HepG2 (cell line): Measurements from ENCODE around the gene RPL37. TPM values are rescaled to one million over a fixed set of nuclear protein-coding genes. Genes with fewer than 3 reads are reported as not detected.
A peak's percentile ranks its signal among the peaks of the same experiment; 100 is the strongest.

Source experiments
- CEBPB ChIP-seq: IDR thresholded peaks from 2 replicates; pipeline ENCODE4 v1.6.1; 2011; ENCODE audit warnings: low read depth, low read length, improper control_type of control experiment, borderline replicate concordance
- CENPX ChIP-seq: sonication (generic); formaldehyde crosslinking; IDR thresholded peaks from 2 replicates; pipeline ENCODE4 v1.9.0; 2021; ENCODE audit warnings: mild to moderate bottlenecking, missing genetic modification reagents, moderate library complexity
- EZH2 ChIP-seq: conservative IDR thresholded peaks from 2 replicates; pipeline ENCODE4 v1.6.1; 2012; ENCODE audit warnings: mild to moderate bottlenecking, low read depth, low read length, moderate library complexity
- HOXA7 ChIP-seq: sonication (generic); formaldehyde crosslinking; IDR thresholded peaks from 2 replicates; pipeline ENCODE4 v1.8.1; 2022; ENCODE audit warnings: mild to moderate bottlenecking, missing genetic modification reagents, moderate library complexity
- JARID2 ChIP-seq: sonication (generic); formaldehyde crosslinking; IDR thresholded peaks from 2 replicates; pipeline ENCODE4 v1.8.1; 2023; ENCODE audit warnings: missing genetic modification reagents, inconsistent platforms; ENCODE audit not compliant: insufficient replicate concordance
- MIER3 ChIP-seq: IDR thresholded peaks from 2 replicates; pipeline ENCODE4 v1.6.1; 2016; ENCODE audit warnings: missing compliant biosample characterization, borderline replicate concordance
- PHF21A ChIP-seq: sonication (generic); formaldehyde crosslinking; IDR thresholded peaks from 2 replicates; pipeline ENCODE4 v1.5.0; 2020; ENCODE audit warnings: mild to moderate bottlenecking, missing genetic modification reagents
- THYN1 ChIP-seq: sonication (generic); formaldehyde crosslinking; IDR thresholded peaks from 2 replicates; pipeline ENCODE4 v1.8.1; 2023; ENCODE audit warnings: low read depth, mild to moderate bottlenecking, moderate library complexity, missing genetic modification reagents, borderline replicate concordance
- ZNF543 ChIP-seq: sonication (generic); formaldehyde crosslinking; IDR thresholded peaks from 2 replicates; pipeline ENCODE4 v1.4.0; 2020; ENCODE audit warnings: mild to moderate bottlenecking, missing genetic modification reagents
- ZNF777 ChIP-seq: sonication (generic); formaldehyde crosslinking; IDR thresholded peaks from 2 replicates; pipeline ENCODE4 v1.4.0; 2020; ENCODE audit warnings: missing genetic modification reagents
- polyA plus RNA-seq, 8 experiments: library from polyadenylated mRNA; depleted of rRNA in 3 of 8; stranded (reverse) in 7 of 8; unstranded in 1 of 8; fragments of >200 nt; fragmentation: Illumina TruSeq in 4 of 8; extraction: Trizol in 4 of 8; gene quantifications; 2 replicates each; pipeline versions ENCODE4 v1.2.1 to v1.2.3, GENCODE V29; 2011 to 2016; ENCODE audit warnings: low read depth in 4 of 8, missing spikeins in 1 of 8, mixed read lengths in 1 of 8; ENCODE audit not compliant: insufficient read depth in 1 of 8
- total RNA-seq, 5 experiments: library from RNA; depleted of rRNA; stranded (reverse); fragments of >200 nt; fragmentation: Illumina TruSeq; extraction: Trizol; gene quantifications; 2 replicates each; pipeline ENCODE4 v1.2.3, GENCODE V29; 2016; ENCODE audit warnings: low read depth in 1 of 5
- TF ChIP-seq, protein P1 (sequence below): sonication (generic); formaldehyde crosslinking; IDR thresholded peaks from 2 replicates; pipeline ENCODE4 v1.8.0; 2023; ENCODE audit warnings: mild to moderate bottlenecking, missing genetic modification reagents
- TF ChIP-seq, protein P2 (sequence below): sonication (generic); formaldehyde crosslinking; IDR thresholded peaks from 2 replicates; pipeline ENCODE4 v1.4.0; 2020; ENCODE audit warnings: mild to moderate bottlenecking, missing genetic modification reagents
- TF ChIP-seq, protein P3 (sequence below): sonication (generic); formaldehyde crosslinking; IDR thresholded peaks from 2 replicates; pipeline ENCODE4 v1.5.1; 2020; ENCODE audit warnings: missing genetic modification reagents, mild to moderate bottlenecking, borderline replicate concordance
- TF ChIP-seq, protein P4 (sequence below): sonication (generic); formaldehyde crosslinking; IDR thresholded peaks from 2 replicates; pipeline ENCODE4 v1.4.0; 2020; ENCODE audit warnings: missing genetic modification reagents, borderline replicate concordance
- TF ChIP-seq, protein P5 (sequence below): IDR thresholded peaks from 2 replicates; pipeline ENCODE4 v1.6.1; 2016; ENCODE audit warnings: control low read depth
- TF ChIP-seq, protein P6 (sequence below): sonication (generic); formaldehyde crosslinking; conservative IDR thresholded peaks from 2 replicates; pipeline ENCODE4 v1.4.0; 2020; ENCODE audit warnings: missing genetic modification reagents

Gene RPL37
- total and polyA plus RNA-seq, 2 of the 13 experiments (the other 11 are each of a cell fraction or from before 2014, with no cell fraction given) = 1,981 to 3,367 TPM

DNA sequence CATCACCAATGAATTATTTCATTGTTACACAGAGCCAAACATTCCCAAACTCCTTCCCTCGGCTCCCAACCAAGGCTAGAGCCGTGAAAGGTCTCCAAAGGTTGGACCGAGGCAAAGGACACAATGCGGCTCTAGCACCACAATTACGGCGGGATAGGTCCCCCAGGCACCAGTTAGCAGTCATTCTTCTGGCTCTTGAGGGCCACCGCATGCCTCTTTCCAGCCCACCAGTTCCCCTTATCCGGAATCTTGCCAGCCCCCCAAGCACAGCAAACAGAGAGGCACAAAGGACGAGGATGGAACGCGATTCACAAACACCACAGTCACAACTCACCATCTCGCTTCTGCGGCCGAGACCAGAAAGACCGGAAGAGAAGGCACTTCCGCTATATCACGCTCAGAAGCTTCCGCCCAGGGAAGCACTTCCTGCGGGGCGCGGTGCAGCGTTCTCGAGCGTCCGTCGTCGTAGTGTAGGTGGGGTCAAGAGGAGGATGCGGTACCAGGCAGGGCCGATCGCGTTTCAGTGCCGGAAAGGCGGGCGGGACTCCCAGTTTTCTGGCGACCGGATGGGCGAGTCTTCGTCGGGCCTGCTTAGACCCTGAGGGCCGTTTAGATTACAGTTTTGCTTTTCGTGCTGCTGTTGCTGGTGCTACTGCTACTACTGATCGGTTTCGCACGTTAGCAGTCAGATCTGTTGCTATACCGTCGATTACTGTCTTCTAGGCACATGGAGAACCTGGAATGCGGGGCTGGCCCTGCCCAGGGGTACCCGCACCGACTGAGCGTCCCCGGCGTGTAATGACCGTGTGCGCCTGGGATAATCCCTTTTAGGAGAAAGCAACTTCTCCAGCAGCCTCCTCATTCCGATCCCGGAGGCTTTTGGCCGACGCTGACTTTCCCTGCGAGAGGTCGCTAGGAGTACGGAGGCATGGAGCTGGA is at the start of gene RPL37 (continued):
- TF ChIP-seq, protein P1, sequence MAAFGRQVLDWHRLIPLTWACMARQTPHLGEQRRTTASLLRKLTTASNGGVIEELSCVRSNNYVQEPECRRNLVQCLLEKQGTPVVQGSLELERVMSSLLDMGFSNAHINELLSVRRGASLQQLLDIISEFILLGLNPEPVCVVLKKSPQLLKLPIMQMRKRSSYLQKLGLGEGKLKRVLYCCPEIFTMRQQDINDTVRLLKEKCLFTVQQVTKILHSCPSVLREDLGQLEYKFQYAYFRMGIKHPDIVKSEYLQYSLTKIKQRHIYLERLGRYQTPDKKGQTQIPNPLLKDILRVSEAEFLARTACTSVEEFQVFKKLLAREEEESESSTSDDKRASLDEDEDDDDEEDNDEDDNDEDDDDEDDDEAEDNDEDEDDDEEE (CRISPR knock-in tag) = no peak; the same call in 1 of the 2 replicates
- TF ChIP-seq, protein P2, sequence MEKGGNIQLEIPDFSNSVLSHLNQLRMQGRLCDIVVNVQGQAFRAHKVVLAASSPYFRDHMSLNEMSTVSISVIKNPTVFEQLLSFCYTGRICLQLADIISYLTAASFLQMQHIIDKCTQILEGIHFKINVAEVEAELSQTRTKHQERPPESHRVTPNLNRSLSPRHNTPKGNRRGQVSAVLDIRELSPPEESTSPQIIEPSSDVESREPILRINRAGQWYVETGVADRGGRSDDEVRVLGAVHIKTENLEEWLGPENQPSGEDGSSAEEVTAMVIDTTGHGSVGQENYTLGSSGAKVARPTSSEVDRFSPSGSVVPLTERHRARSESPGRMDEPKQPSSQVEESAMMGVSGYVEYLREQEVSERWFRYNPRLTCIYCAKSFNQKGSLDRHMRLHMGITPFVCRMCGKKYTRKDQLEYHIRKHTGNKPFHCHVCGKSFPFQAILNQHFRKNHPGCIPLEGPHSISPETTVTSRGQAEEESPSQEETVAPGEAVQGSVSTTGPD = peak; percentile 23; the same call in 1 of the 2 replicates
- TF ChIP-seq CEBPB = no peak
- peak; percentile 80 for TF ChIP-seq PHF21A (CRISPR knock-in tag)
- TF ChIP-seq MIER3 (CRISPR knock-in tag) = peak; percentile 97
- TF ChIP-seq, protein P3, sequence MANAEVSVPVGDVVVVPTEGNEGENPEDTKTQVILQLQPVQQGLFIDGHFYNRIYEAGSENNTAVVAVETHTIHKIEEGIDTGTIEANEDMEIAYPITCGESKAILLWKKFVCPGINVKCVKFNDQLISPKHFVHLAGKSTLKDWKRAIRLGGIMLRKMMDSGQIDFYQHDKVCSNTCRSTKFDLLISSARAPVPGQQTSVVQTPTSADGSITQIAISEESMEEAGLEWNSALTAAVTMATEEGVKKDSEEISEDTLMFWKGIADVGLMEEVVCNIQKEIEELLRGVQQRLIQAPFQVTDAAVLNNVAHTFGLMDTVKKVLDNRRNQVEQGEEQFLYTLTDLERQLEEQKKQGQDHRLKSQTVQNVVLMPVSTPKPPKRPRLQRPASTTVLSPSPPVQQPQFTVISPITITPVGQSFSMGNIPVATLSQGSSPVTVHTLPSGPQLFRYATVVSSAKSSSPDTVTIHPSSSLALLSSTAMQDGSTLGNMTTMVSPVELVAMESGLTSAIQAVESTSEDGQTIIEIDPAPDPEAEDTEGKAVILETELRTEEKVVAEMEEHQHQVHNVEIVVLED = peak; percentile 96
- TF ChIP-seq THYN1 (CRISPR knock-in tag) = no peak
- TF ChIP-seq EZH2 = no peak
- TF ChIP-seq JARID2 (CRISPR knock-in tag) = peak; percentile 96
- TF ChIP-seq HOXA7 (CRISPR knock-in tag) = no peak
- peak; percentile 62 for TF ChIP-seq ZNF777 (CRISPR knock-in tag)
- TF ChIP-seq, protein P4, sequence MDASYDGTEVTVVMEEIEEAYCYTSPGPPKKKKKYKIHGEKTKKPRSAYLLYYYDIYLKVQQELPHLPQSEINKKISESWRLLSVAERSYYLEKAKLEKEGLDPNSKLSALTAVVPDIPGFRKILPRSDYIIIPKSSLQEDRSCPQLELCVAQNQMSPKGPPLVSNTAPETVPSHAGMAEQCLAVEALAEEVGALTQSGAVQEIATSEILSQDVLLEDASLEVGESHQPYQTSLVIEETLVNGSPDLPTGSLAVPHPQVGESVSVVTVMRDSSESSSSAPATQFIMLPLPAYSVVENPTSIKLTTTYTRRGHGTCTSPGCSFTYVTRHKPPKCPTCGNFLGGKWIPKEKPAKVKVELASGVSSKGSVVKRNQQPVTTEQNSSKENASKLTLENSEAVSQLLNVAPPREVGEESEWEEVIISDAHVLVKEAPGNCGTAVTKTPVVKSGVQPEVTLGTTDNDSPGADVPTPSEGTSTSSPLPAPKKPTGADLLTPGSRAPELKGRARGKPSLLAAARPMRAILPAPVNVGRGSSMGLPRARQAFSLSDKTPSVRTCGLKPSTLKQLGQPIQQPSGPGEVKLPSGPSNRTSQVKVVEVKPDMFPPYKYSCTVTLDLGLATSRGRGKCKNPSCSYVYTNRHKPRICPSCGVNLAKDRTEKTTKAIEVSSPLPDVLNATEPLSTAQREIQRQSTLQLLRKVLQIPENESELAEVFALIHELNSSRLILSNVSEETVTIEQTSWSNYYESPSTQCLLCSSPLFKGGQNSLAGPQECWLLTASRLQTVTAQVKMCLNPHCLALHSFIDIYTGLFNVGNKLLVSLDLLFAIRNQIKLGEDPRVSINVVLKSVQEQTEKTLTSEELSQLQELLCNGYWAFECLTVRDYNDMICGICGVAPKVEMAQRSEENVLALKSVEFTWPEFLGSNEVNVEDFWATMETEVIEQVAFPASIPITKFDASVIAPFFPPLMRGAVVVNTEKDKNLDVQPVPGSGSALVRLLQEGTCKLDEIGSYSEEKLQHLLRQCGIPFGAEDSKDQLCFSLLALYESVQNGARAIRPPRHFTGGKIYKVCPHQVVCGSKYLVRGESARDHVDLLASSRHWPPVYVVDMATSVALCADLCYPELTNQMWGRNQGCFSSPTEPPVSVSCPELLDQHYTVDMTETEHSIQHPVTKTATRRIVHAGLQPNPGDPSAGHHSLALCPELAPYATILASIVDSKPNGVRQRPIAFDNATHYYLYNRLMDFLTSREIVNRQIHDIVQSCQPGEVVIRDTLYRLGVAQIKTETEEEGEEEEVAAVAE (CRISPR knock-in tag) = peak; percentile 93; the same call in 1 of the 2 replicates
- no peak for TF ChIP-seq CENPX (CRISPR knock-in tag)
- TF ChIP-seq, protein P5, sequence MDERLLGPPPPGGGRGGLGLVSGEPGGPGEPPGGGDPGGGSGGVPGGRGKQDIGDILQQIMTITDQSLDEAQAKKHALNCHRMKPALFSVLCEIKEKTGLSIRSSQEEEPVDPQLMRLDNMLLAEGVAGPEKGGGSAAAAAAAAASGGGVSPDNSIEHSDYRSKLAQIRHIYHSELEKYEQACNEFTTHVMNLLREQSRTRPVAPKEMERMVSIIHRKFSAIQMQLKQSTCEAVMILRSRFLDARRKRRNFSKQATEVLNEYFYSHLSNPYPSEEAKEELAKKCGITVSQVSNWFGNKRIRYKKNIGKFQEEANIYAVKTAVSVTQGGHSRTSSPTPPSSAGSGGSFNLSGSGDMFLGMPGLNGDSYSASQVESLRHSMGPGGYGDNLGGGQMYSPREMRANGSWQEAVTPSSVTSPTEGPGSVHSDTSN = no peak
- TF ChIP-seq, protein P6, sequence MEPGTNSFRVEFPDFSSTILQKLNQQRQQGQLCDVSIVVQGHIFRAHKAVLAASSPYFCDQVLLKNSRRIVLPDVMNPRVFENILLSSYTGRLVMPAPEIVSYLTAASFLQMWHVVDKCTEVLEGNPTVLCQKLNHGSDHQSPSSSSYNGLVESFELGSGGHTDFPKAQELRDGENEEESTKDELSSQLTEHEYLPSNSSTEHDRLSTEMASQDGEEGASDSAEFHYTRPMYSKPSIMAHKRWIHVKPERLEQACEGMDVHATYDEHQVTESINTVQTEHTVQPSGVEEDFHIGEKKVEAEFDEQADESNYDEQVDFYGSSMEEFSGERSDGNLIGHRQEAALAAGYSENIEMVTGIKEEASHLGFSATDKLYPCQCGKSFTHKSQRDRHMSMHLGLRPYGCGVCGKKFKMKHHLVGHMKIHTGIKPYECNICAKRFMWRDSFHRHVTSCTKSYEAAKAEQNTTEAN = peak; percentile 63; the same call in 1 of the 2 replicates
- peak; percentile 26; the same call in 1 of the 2 replicates for TF ChIP-seq ZNF543
